Ovary (tissue), 9 donors: ENCODE measurements around the gene EPHA10. TPM values are rescaled to one million over a fixed set of nuclear protein-coding genes. Genes with fewer than 3 reads are reported as not detected.

ENCODE experiments used
- DNase-seq, 5 donors: peaks; one replicate each; pipeline ENCODE4 v3.0.0-alpha.2; 2019 to 2020
- H3K27ac ChIP-seq, 2 donors: fragments of 200-600 bp; one replicate each; pipeline versions ENCODE4 v1.5.1 to v1.8.0; 2019 to 2022
- H3K27me3 ChIP-seq: fragments of 200-600 bp; one replicate; pipeline ENCODE4 v1.8.0; 2022
- H3K36me3 ChIP-seq: fragments of 200-600 bp; sonication (generic); one replicate; pipeline ENCODE4 v1.5.1; 2019
- H3K4me1 ChIP-seq: one replicate; pipeline ENCODE4 v1.8.1; 2013; ENCODE audit warnings: mild to moderate bottlenecking, moderate library complexity; ENCODE audit not compliant: insufficient read depth
- H3K4me3 ChIP-seq: fragments of 200-600 bp; sonication (generic); one replicate; pipeline ENCODE4 v1.5.1; 2017
- H3K9me3 ChIP-seq, 2 donors: fragments of 200-600 bp in 1 of 2; sonication (generic) in 1 of 2; one replicate each; pipeline versions ENCODE4 v1.5.1 to v1.8.1; 2013 to 2019; ENCODE audit warnings: mild to moderate bottlenecking in 1 of 2, moderate library complexity in 1 of 2
- EP300 ChIP-seq: sonication (generic); formaldehyde crosslinking; IDR thresholded peaks from one replicate; pipeline ENCODE4 v1.6.1; 2017; ENCODE audit warnings: antibody characterized with exemption
- POLR2A ChIP-seq: fragments of 450-650 bp; IDR thresholded peaks from one replicate; pipeline ENCODE4 v1.6.1; 2017; ENCODE audit warnings: antibody characterized with exemption, mild to moderate bottlenecking, moderate library complexity
- WGBS, 3 donors: extraction: QIAGEN DNeasy Blood & Tissue Kit in 1 of 3; methylation state at CpG; one replicate each; pipeline versions ENCODE4 v1.1.5 to v1.1.7; 2013 to 2017; 5-methylcytosine and 5-hydroxymethylcytosine counted together
- intact Hi-C, 4 donors: fragments of 100-400 bp; cut with DNase I; formaldehyde crosslinking; loops; one replicate each; pipeline versions ENCODE4 v1.11.0 to v1.15.1; 2022 to 2023
- polyA plus RNA-seq, 2 donors: library from polyadenylated mRNA; stranded (reverse); fragments of 200-250 nt in 1 of 2; fragments of 350-450 nt in 1 of 2; fragmentation: Illumina TruSeq in 1 of 2; extraction: RNeasy Lipid Tissue Mini Kit (QIAGEN cat#74804) in 1 of 2; gene quantifications; one replicate each; pipeline ENCODE4 v1.2.3, GENCODE V29; 2013 to 2014
- total RNA-seq, 7 donors: library from RNA; depleted of rRNA in 2 of 7; stranded (reverse); fragments of >200 nt in 2 of 7; fragmentation: NEBNext Ultra II Directional in 3 of 7; extraction: Animal tissue kit (Norgen Biotek cat#: 25700) in 3 of 7; gene quantifications; one replicate each; pipeline versions ENCODE4 v1.1.0 to v1.2.4, GENCODE V29; 2016 to 2023
- TF ChIP-seq, protein P1 (sequence below), 3 donors: fragments of 450-650 bp in 2 of 3; fragments of 200-600 bp in 1 of 3; IDR thresholded peaks; one replicate each; pipeline versions ENCODE4 v1.5.1 to v1.8.0; 2016 to 2022; ENCODE audit warnings: antibody characterized with exemption in 3 of 3, mild to moderate bottlenecking in 1 of 3
- donor health status: DM: no; HTN: no; CAD: no; lungs with moderate emphysema.
- donor health status: DM: no; HTN: no; CAD: no.
- donor health status: Bipolar disorder and iron deficiency.
- donor health status: DM: yes; HTN: yes; CAD: no.
- donor health status: DM: no; HTN: no; CAD: no.
- donor health status: DM: yes; HTN: yes; CAD: no.

Gene EPHA10
- total and polyA plus RNA-seq, 9 donors: 0.02 to 0.69 (median 0.30) TPM; not detected in 3

DNA sequence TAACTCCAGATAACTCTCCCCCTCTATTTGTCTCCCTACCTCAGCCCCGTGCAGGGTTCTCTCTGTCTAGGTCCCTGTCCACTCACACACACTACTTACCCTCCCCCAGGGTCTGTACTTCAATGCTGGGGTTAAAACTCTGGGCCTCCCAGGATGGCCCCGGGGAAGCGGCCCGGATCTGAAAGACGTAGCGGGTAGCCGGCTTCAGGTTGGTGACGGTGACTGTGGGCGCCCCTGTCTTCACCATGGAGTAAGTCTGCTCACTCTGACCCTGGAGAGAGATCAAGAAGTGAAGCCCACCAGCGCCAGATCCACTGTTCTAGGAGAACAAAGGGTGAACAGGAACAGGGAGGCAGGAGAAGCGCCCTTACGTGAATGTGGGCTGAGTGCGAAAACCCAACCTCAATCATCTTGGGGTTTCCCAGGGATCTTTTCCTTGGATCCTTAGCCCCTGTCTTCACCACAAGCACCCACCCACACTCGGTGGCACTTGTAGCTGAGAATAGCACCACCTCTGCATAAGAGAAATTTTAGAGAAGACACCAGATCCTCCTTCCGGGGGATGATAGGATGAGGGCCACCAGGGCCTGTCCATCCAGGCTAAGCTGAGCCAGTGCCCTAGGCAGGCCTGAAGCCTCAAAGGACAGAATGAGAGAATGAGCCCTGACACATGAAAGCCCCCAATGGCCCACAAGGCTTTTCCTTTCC is 33.5 kb downstream of the EPHA10 start:
- no peak overlapping the region for H3K4me3 ChIP-seq
- DNase-seq: no peak
- H3K27ac ChIP-seq: no peak overlapping the region
- H3K4me1 ChIP-seq: no peaks in the 10 kb centered on the region
- 82 to 87% (median 84%) methylated on average over 15 of the region's 15 CpGs for WGBS, 3 donors
- no peaks in the 10 kb centered on the region for H3K36me3 ChIP-seq
- H3K27me3 ChIP-seq: no peaks in the 10 kb centered on the region
- H3K9me3 ChIP-seq: no peaks in the 10 kb centered on the region
- TF ChIP-seq POLR2A: no peak
- no peak for TF ChIP-seq EP300
- TF ChIP-seq, protein P1, sequence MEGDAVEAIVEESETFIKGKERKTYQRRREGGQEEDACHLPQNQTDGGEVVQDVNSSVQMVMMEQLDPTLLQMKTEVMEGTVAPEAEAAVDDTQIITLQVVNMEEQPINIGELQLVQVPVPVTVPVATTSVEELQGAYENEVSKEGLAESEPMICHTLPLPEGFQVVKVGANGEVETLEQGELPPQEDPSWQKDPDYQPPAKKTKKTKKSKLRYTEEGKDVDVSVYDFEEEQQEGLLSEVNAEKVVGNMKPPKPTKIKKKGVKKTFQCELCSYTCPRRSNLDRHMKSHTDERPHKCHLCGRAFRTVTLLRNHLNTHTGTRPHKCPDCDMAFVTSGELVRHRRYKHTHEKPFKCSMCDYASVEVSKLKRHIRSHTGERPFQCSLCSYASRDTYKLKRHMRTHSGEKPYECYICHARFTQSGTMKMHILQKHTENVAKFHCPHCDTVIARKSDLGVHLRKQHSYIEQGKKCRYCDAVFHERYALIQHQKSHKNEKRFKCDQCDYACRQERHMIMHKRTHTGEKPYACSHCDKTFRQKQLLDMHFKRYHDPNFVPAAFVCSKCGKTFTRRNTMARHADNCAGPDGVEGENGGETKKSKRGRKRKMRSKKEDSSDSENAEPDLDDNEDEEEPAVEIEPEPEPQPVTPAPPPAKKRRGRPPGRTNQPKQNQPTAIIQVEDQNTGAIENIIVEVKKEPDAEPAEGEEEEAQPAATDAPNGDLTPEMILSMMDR (IDR thresholded peaks at IDR 0.05): no peak
- intact Hi-C loops: no loop called here

DNA sequence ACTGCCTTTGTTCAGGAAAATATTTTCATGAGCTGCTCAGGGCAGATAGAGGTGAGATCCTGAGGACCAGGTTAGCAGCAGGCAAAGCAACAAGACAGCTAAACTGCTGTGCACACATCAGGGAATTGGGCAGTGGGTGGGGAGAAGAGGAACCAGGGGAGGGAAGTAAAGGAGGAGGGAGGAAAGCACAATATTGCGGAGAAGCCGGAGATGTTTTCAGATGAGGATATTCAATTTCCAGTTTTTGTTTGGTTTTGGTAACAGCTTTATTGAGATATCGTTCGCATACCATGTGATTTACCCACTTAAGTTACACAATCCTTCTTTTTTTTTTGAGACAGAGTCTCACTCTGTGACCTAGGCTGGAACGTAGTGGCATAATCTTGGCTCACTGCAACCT is 34.5 kb downstream of the EPHA10 start:
- TF ChIP-seq EP300 (no peak), POLR2A (no peak)
- TF ChIP-seq, protein P1 (IDR thresholded peaks at IDR 0.05): no peak
- Histone ChIP-seq H3K27ac (no peak overlapping the region), H3K4me1 (no peaks in the 10 kb centered on the region), H3K4me3 (no peak overlapping the region), H3K9me3 (no peaks in the 10 kb centered on the region), H3K27me3 (no peaks in the 10 kb centered on the region), H3K36me3 (no peaks in the 10 kb centered on the region)
- DNase-seq: no peak
- 64 to 65% (median 64%) methylated on average over 5 of the region's 5 CpGs for WGBS, 3 donors
- intact Hi-C loops: no loop called here

DNA sequence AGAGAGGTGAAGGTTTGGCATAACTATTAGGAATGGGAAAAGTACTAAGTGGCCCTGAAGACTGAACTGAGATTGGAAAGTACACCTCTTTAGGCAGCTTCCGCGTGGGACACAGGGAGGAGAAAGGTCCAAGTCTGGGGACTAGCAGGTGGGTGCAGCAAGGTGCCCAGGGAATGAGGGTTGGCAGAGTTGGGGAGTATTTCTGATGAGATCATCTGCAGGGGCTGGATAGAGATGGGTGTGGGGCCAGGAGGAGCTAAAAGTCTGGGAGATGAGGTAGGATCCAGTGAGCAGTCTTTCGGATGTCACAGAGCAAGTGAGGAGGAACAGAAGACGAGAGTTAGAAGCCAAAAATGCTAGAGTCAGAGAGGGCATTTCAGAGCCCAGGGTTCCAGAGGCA is 36.5 kb downstream of the EPHA10 start:
- no peak overlapping the region for H3K4me3 ChIP-seq

DNA sequence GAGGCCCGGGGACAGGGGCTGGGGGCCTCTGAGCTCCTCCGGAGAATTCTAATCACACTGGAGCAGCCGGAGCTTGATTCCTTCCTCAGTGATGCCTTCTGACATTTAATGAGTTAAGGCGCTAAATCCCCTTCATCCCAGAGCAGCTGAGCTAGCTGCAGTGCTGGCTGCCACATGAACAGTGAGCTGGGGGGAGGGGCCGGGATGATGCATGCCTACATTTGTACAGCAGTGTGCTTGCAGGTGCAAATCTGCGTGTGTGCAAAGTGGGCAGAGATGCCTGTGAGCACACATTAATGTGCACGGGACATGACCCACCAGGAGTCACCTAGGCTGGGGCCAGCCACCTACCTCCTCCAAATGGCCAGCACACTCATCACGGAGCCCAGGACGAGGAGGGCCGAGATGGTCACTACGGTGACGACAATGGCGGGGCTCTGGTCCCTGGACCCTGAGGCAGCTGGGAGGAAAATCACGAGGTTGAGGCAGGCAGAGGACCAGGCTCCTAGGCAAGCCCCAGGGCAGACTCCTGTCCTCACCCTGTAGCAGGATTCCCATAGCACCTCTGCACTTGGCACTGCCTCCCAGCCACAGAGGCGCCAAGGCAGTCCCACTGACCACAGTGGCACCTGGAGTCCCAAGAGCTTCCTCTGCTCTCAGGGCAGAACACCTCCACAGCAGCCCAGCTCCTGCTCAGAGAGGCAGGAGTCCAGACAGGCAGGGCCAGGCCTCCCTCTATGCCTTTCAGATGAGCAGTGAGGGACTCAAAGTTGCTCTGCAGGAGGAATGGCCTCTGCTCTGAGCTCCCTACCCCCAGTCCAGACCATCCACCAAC is 38.0 kb downstream of the EPHA10 start:
- DNase-seq: no peak
- Histone ChIP-seq H3K4me1 (no peaks in the 10 kb centered on the region), H3K9me3 (no peaks in the 10 kb centered on the region), H3K4me3 (no peak overlapping the region), H3K27ac (no peak overlapping the region), H3K36me3 (no peaks in the 10 kb centered on the region), H3K27me3 (no peaks in the 10 kb centered on the region)
- TF ChIP-seq EP300: no peak
- TF ChIP-seq POLR2A: no peak
- TF ChIP-seq, protein P1 (IDR thresholded peaks at IDR 0.05): no peak
- WGBS, 3 donors: 36 to 44% (median 42%) methylated on average over 15 of the region's 15 CpGs
- intact Hi-C loops: no loop called here

More for the DNA sequence above, 36.5 kb downstream of the EPHA10 start:
- H3K9me3 ChIP-seq: no peaks in the 10 kb centered on the region
- no peak for TF ChIP-seq POLR2A
- TF ChIP-seq EP300: no peak
- TF ChIP-seq, protein P1 (IDR thresholded peaks at IDR 0.05): no peak
- no peaks in the 10 kb centered on the region for H3K36me3 ChIP-seq
- H3K4me1 ChIP-seq: no peaks in the 10 kb centered on the region
- intact Hi-C loops: no loop called here
- H3K27me3 ChIP-seq: no peaks in the 10 kb centered on the region
- no peak for DNase-seq
- 45 to 79% (median 73%) methylated on average over 4 of the region's 4 CpGs for WGBS, 3 donors
- no peak overlapping the region for H3K27ac ChIP-seq
